Eye (tissue), 1 donor: Measurements from ENCODE around the gene ZDHHC24.
A peak's percentile ranks its signal among the peaks of the same experiment; 100 is the strongest.
"Not testable (repeated sequence)": the region's sequence is repeated elsewhere in the genome, so short reads cannot be mapped to it uniquely, and the experiment has no call there.

Experiments used
- DNase-seq: peaks from one replicate; pipeline ENCODE4 v3.0.0-alpha.2; 2015

Gene ZDHHC24

GRCh38 chr11:66564538-66564937 lies 18.7 kb upstream of the ZDHHC24 start:
- no peak for DNase-seq

GRCh38 chr11:66563832-66564231 lies 18.0 kb upstream of the ZDHHC24 start:
- no peak for DNase-seq

GRCh38 chr11:66562907-66563583 lies 17.2 kb upstream of the ZDHHC24 start:
- no peak for DNase-seq

- no peak for DNase-seq
These were observed 16.4 kb upstream of the ZDHHC24 start for GRCh38 chr11:66562275-66562674.

GRCh38 chr11:66561975-66562248 lies 16.1 kb upstream of the ZDHHC24 start:
- no peak for DNase-seq

- no peak for DNase-seq
These were observed 15.5 kb upstream of the ZDHHC24 start for GRCh38 chr11:66561178-66561974.

GRCh38 chr11:66559866-66560676 lies 14.2 kb upstream of the ZDHHC24 start:
- no peak for DNase-seq

GRCh38 chr11:66559142-66559865 lies 13.5 kb upstream of the ZDHHC24 start:
- DNase-seq = peak; percentile 36

- no peak for DNase-seq
These were observed 12.0 kb upstream of the ZDHHC24 start for GRCh38 chr11:66557733-66558326.

- DNase-seq = no peak
These were observed 10.2 kb upstream of the ZDHHC24 start for GRCh38 chr11:66556086-66556485.

- no peak for DNase-seq
These were observed 9.6 kb upstream of the ZDHHC24 start for GRCh38 chr11:66555416-66555815.

- no peak for DNase-seq
These were observed 8.8 kb upstream of the ZDHHC24 start for GRCh38 chr11:66554602-66555001.

- DNase-seq = no peak
These were observed 5.0 kb upstream of the ZDHHC24 start for GRCh38 chr11:66550887-66551286.

GRCh38 chr11:66549696-66550095 lies 3.8 kb upstream of the ZDHHC24 start:
- no peak for DNase-seq

GRCh38 chr11:66548774-66549630 lies 3.2 kb upstream of the ZDHHC24 start:
- no peak for DNase-seq

- no peak for DNase-seq
These were observed 2.2 kb upstream of the ZDHHC24 start for GRCh38 chr11:66548041-66548440.

GRCh38 chr11:66547662-66548009 lies 1.8 kb upstream of the ZDHHC24 start:
- DNase-seq = peak; percentile 29

- DNase-seq = no peak
These were observed 1.3 kb upstream of the ZDHHC24 start for GRCh38 chr11:66546966-66547661.

GRCh38 chr11:66546368-66546965 lies 619 bp upstream of the ZDHHC24 start, which contains the start of gene ACTN3:
ACTN3 (plus strand) TSS chr11:66546903; CDS start chr11:66546938, 35 bp downstream.
- DNase-seq = no peak

- not testable (repeated sequence) for DNase-seq
These were observed 896 bp downstream of the ZDHHC24 start for GRCh38 chr11:66544952-66545351.
